Measurements from ENCODE around the gene UCHL5.

- TF ChIP-seq CTCF (IDR thresholded peaks at IDR 0.05; ENCODE audit: low read depth, low read length, missing input control) (no peak), HNF4A (conservative IDR thresholded peaks at IDR 0.05) (no peak), RAD21 (IDR thresholded peaks at IDR 0.05) (no peak), JUND (IDR thresholded peaks at IDR 0.05) (no peak), REST (IDR thresholded peaks at IDR 0.05) (no peak), SP1 (IDR thresholded peaks at IDR 0.05) (no peak), ATF3 (IDR thresholded peaks at IDR 0.05) (no peak), MAX (IDR thresholded peaks at IDR 0.05) (no peak), FOXA1 (IDR thresholded peaks at IDR 0.05) (no peak), NR2F2 (IDR thresholded peaks at IDR 0.05) (no peak), ZBTB33 (IDR thresholded peaks at IDR 0.05) (no peak), YY1 (IDR thresholded peaks at IDR 0.05) (no peak), EGR1 (IDR thresholded peaks at IDR 0.05; ENCODE audit: low read depth in 2 of 2) (no peak)
These were observed 75.1 kb downstream of the UCHL5 start for GRCh38 chr1:192984080-192984479.
